Lower lobe of right lung (tissue), 2 donors: Measurements from ENCODE around the gene RBM38. TPM values are rescaled to one million over a fixed set of nuclear protein-coding genes. Genes with fewer than 3 reads are reported as not detected.

Source experiments
- ATAC-seq, 2 donors: fragments of 200-7000 bp; cut with Tn5 transposase; one replicate each; pipeline ENCODE4 v1.9.1; 2020 to 2022; ENCODE audit warnings: mild to moderate bottlenecking in 2 of 2, moderate library complexity in 2 of 2
- DNase-seq: peaks from one replicate; pipeline ENCODE4 v3.0.0-alpha.2; 2020
- H3K27ac ChIP-seq: fragments of 200-600 bp; one replicate; pipeline ENCODE4 v1.8.0; 2022
- H3K27me3 ChIP-seq: fragments of 200-600 bp; one replicate; pipeline ENCODE4 v1.8.0; 2022; ENCODE audit warnings: low read depth
- H3K36me3 ChIP-seq: fragments of 200-600 bp; one replicate; pipeline ENCODE4 v1.8.0; 2022; ENCODE audit warnings: mild to moderate bottlenecking
- H3K4me1 ChIP-seq: fragments of 200-600 bp; one replicate; pipeline ENCODE4 v1.8.0; 2022
- H3K4me3 ChIP-seq: fragments of 200-600 bp; one replicate; pipeline ENCODE4 v1.8.0; 2022; ENCODE audit warnings: mild to moderate bottlenecking
- H3K9me3 ChIP-seq: fragments of 200-600 bp; one replicate; pipeline ENCODE4 v1.8.0; 2022
- CTCF ChIP-seq: fragments of 200-600 bp; IDR thresholded peaks from one replicate; pipeline ENCODE4 v1.8.0; 2022; ENCODE audit warnings: antibody characterized with exemption, mild to moderate bottlenecking
- intact Hi-C: fragments of 100-400 bp; cut with DNase I; formaldehyde crosslinking; loops from one replicate; pipeline ENCODE4 v1.11.0; 2022
- total RNA-seq: library from RNA; stranded (reverse); fragmentation: NEBNext Ultra II Directional; extraction: Animal tissue kit (Norgen Biotek cat#: 25700); gene quantifications from one replicate; pipeline ENCODE4 v1.2.1, GENCODE V29; 2021
- donor health status: DM: no; HTN: yes; CAD: no; lungs with severe emphysema.

The RBM38 gene
- total RNA-seq, 1 donor from 2014 or later = 15.5 TPM

GRCh38 chr20:57407541-57407956, 16.4 kb downstream of the RBM38 start:
- H3K9me3 ChIP-seq = no peaks in the 10 kb centered on the region
- peaks cover 60% of the 10 kb centered on the region for H3K36me3 ChIP-seq
- no peaks in the 10 kb centered on the region for H3K27me3 ChIP-seq
- no peaks in the 10 kb centered on the region for H3K4me1 ChIP-seq
- no peak for TF ChIP-seq CTCF
- DNase-seq = no peak
- H3K27ac ChIP-seq = no peak overlapping the region
- intact Hi-C loops = no loop called here
- no peak overlapping the region for H3K4me3 ChIP-seq
- ATAC-seq = no peak

- intact Hi-C loops = no loop called here
- Histone ChIP-seq H3K36me3 (peaks cover 56% of the 10 kb centered on the region), H3K9me3 (no peaks in the 10 kb centered on the region), H3K4me1 (no peaks in the 10 kb centered on the region), H3K27me3 (no peaks in the 10 kb centered on the region), H3K4me3 (no peak overlapping the region), H3K27ac (no peak overlapping the region)
- no peak for DNase-seq
- no peak for TF ChIP-seq CTCF
- ATAC-seq = no peak
Measured at GRCh38 chr20:57408131-57408530, 16.9 kb downstream of the RBM38 start.

- Histone ChIP-seq H3K4me3 (no peak overlapping the region), H3K27ac (no peak overlapping the region), H3K27me3 (no peaks in the 10 kb centered on the region), H3K4me1 (no peaks in the 10 kb centered on the region), H3K9me3 (no peaks in the 10 kb centered on the region), H3K36me3 (peaks cover 50% of the 10 kb centered on the region)
- no peak for TF ChIP-seq CTCF
- ATAC-seq (no peak), DNase-seq (no peak)
- intact Hi-C loops = no loop called here
Measured at GRCh38 chr20:57408536-57409233, 17.5 kb downstream of the RBM38 start.

GRCh38 chr20:57409316-57409671, 18.1 kb downstream of the RBM38 start:
- Histone ChIP-seq H3K36me3 (peaks cover 44% of the 10 kb centered on the region), H3K4me3 (no peak overlapping the region), H3K9me3 (no peaks in the 10 kb centered on the region), H3K27me3 (no peaks in the 10 kb centered on the region), H3K4me1 (no peaks in the 10 kb centered on the region), H3K27ac (no peak overlapping the region)
- DNase-seq = no peak
- intact Hi-C loops = no loop called here
- ATAC-seq = no peak
- no peak for TF ChIP-seq CTCF

- intact Hi-C loops = no loop called here
- TF ChIP-seq CTCF = no peak
- ATAC-seq = no peak
Measured at GRCh38 chr20:57409672-57410397, 18.6 kb downstream of the RBM38 start.

More at GRCh38 chr20:57409672-57410397, 18.6 kb downstream of the RBM38 start:
- no peaks in the 10 kb centered on the region for H3K9me3 ChIP-seq
- no peak overlapping the region for H3K4me3 ChIP-seq
- DNase-seq = no peak
- H3K4me1 ChIP-seq = no peaks in the 10 kb centered on the region
- no peak overlapping the region for H3K27ac ChIP-seq
- H3K27me3 ChIP-seq = no peaks in the 10 kb centered on the region
- H3K36me3 ChIP-seq = peaks cover 39% of the 10 kb centered on the region
